ENCODE measurements around the gene PPM1H. TPM values are rescaled to one million over a fixed set of nuclear protein-coding genes. Genes with fewer than 3 reads are reported as not detected.
"Not testable (repeated sequence)": the region's sequence is repeated elsewhere in the genome, so short reads cannot be mapped to it uniquely, and the experiment has no call there.

Gene PPM1H
- total RNA-seq, 1 experiment from 2014 or later, result 0.04 TPM

GRCh38 chr12:62761658-62762057, 173.3 kb downstream of the PPM1H start:
- no peaks in the 10 kb centered on the region for H3K36me3 ChIP-seq (ENCODE audit: insufficient read depth, low read length, poor library complexity, severe bottlenecking)
- ChIA-PET CTCF (no interaction called here), POLR2A (ENCODE audit: low non-redundant PET) (no interaction called here)
- no peaks in the 10 kb centered on the region for H3K9me3 ChIP-seq (ENCODE audit: low read depth, low read length, poor library complexity, severe bottlenecking)
- intact Hi-C loops (cut with micrococcal nuclease; ENCODE audit: unreplicated experiment), result no loop called here
- no peaks in the 10 kb centered on the region for H3K4me1 ChIP-seq (ENCODE audit: insufficient read depth, low read length, poor library complexity, severe bottlenecking)
- no peak for TF ChIP-seq EZH2 (IDR thresholded peaks at IDR 0.05; ENCODE audit: borderline replicate concordance, low read depth, low read length, poor library complexity, severe bottlenecking)
- no peak for TF ChIP-seq CTCF (conservative IDR thresholded peaks at IDR 0.05; ENCODE audit: low read depth, low read length)
- no peak overlapping the region for H3K27ac ChIP-seq (ENCODE audit: low read depth, low read length, poor library complexity, severe bottlenecking)
- no peaks in the 10 kb centered on the region for H3K27me3 ChIP-seq (replicated peaks; ENCODE audit: insufficient read depth, low read depth, low read length, poor library complexity)
- no peak overlapping the region for H3K4me3 ChIP-seq (ENCODE audit: low read depth, low read length, poor library complexity, severe bottlenecking)
- DNase-seq (ENCODE audit: low spot score), result no peak
- BruUV-seq (replicated peaks), result no TSS peak

GRCh38 chr12:62760779-62761178, 174.2 kb downstream of the PPM1H start:
- DNase-seq (ENCODE audit: low spot score), result no peak
- intact Hi-C loops (cut with micrococcal nuclease; ENCODE audit: unreplicated experiment), result no loop called here
- POLR2A ChIA-PET (ENCODE audit: low non-redundant PET), result no interaction called here
- H3K27me3 ChIP-seq (replicated peaks; ENCODE audit: insufficient read depth, low read depth, low read length, poor library complexity), result no peaks in the 10 kb centered on the region
- no TSS peak for BruUV-seq (replicated peaks)
- no peaks in the 10 kb centered on the region for H3K4me1 ChIP-seq (ENCODE audit: insufficient read depth, low read length, poor library complexity, severe bottlenecking)
- no peaks in the 10 kb centered on the region for H3K9me3 ChIP-seq (ENCODE audit: low read depth, low read length, poor library complexity, severe bottlenecking)
- CTCF ChIA-PET, result no interaction called here
- TF ChIP-seq EZH2 (IDR thresholded peaks at IDR 0.05; ENCODE audit: borderline replicate concordance, low read depth, low read length, poor library complexity, severe bottlenecking) (no peak), CTCF (conservative IDR thresholded peaks at IDR 0.05; ENCODE audit: low read depth, low read length) (no peak)
- no peaks in the 10 kb centered on the region for H3K36me3 ChIP-seq (ENCODE audit: insufficient read depth, low read length, poor library complexity, severe bottlenecking)
- no peak overlapping the region for H3K27ac ChIP-seq (ENCODE audit: low read depth, low read length, poor library complexity, severe bottlenecking)
- H3K4me3 ChIP-seq (ENCODE audit: low read depth, low read length, poor library complexity, severe bottlenecking), result no peak overlapping the region

GRCh38 chr12:62760341-62760740, 174.6 kb downstream of the PPM1H start:
- POLR2A ChIA-PET (ENCODE audit: low non-redundant PET); H3K9me3 ChIP-seq (ENCODE audit: low read depth, low read length, poor library complexity, severe bottlenecking); DNase-seq (ENCODE audit: low spot score); BruUV-seq (replicated peaks); H3K27me3 ChIP-seq (replicated peaks; ENCODE audit: insufficient read depth, low read depth, low read length, poor library complexity); CTCF ChIA-PET; H3K4me3 ChIP-seq (ENCODE audit: low read depth, low read length, poor library complexity, severe bottlenecking); H3K27ac ChIP-seq (ENCODE audit: low read depth, low read length, poor library complexity, severe bottlenecking); H3K36me3 ChIP-seq (ENCODE audit: insufficient read depth, low read length, poor library complexity, severe bottlenecking); intact Hi-C loops (cut with micrococcal nuclease; ENCODE audit: unreplicated experiment); H3K4me1 ChIP-seq (ENCODE audit: insufficient read depth, low read length, poor library complexity, severe bottlenecking): not testable (repeated sequence)

GRCh38 chr12:62758216-62758615, 176.7 kb downstream of the PPM1H start:
- ChIA-PET POLR2A (ENCODE audit: low non-redundant PET) (no interaction called here), CTCF (no interaction called here)
- TF ChIP-seq CTCF (conservative IDR thresholded peaks at IDR 0.05; ENCODE audit: low read depth, low read length), result no peak
- no peak for TF ChIP-seq EZH2 (IDR thresholded peaks at IDR 0.05; ENCODE audit: borderline replicate concordance, low read depth, low read length, poor library complexity, severe bottlenecking)
- Histone ChIP-seq H3K9me3 (ENCODE audit: low read depth, low read length, poor library complexity, severe bottlenecking) (no peaks in the 10 kb centered on the region), H3K36me3 (ENCODE audit: insufficient read depth, low read length, poor library complexity, severe bottlenecking) (no peaks in the 10 kb centered on the region), H3K27me3 (replicated peaks; ENCODE audit: insufficient read depth, low read depth, low read length, poor library complexity) (no peaks in the 10 kb centered on the region), H3K4me3 (ENCODE audit: low read depth, low read length, poor library complexity, severe bottlenecking) (no peak overlapping the region), H3K4me1 (ENCODE audit: insufficient read depth, low read length, poor library complexity, severe bottlenecking) (no peaks in the 10 kb centered on the region), H3K27ac (ENCODE audit: low read depth, low read length, poor library complexity, severe bottlenecking) (no peak overlapping the region)
- no TSS peak for BruUV-seq (replicated peaks)
- DNase-seq (ENCODE audit: low spot score), result no peak
- intact Hi-C loops (cut with micrococcal nuclease; ENCODE audit: unreplicated experiment), result no loop called here

All from A673 (cell line).